Pons (tissue), 1 donor: ENCODE results near the gene AQP11.
"Not testable (repeated sequence)": the region's sequence is repeated elsewhere in the genome, so short reads cannot be mapped to it uniquely, and the experiment has no call there.

Experiments used
- DNase-seq: peaks from one replicate; pipeline ENCODE4 v3.0.0-alpha.2; 2016; ENCODE audit warnings: low spot score

Gene AQP11

DNA sequence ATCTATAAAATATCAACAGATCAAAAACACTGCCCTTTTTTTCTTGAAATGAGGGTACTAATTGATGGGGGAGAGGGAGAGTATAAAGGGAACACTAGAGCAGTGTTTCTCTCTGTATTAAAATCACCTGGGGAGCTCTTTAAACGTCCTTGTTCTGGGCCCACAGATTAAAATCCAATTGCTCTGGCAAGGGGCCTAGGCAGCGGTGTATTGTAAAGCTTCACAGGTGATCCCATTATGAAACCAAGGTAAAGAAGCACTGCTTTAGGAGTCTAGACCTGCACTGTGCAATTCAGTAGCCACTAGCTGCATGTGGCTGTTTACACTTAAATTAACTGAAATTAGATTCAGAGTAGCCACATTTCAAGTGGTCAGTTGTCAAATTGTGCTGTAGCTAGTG is 3.0 kb downstream of the AQP11 start:
- no peak for DNase-seq

DNA sequence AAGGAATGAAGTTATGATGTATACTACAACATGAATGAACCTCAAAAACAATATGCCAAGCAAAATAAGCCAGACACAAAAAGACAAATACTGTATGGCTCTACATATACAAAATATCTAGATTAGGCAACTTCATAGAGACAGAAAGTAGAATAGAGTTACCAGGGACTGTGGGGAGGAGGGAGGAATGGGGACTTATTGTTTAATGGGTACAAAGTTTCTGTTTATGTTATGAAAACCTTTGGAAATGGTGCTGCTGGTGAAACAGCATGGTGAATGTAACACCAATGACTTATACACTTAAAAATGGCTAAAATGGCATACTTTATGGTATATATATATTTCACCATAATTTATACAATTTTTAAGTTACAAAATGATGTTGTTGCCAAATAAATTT is 4.1 kb downstream of the AQP11 start:
- no peak for DNase-seq

DNA sequence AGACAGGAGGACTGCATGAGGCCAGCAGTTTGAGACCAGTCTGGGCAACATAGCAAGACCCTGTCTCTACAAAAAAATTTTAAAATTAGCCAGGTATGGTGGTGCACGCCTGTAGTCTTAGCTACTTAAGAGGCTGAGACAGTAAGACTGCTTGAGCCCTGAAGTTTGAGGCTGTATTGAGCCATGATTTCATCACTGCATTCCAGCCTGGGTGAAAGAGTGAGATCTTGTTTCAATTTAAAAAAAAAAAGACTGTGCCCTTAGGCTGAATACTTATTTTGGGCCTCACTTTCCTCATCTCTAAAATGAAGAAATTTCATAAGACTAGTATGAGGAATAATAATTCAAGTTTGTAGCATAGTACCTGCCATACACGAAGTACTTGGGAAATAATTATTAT is 6.9 kb downstream of the AQP11 start:
- DNase-seq = no peak

DNA sequence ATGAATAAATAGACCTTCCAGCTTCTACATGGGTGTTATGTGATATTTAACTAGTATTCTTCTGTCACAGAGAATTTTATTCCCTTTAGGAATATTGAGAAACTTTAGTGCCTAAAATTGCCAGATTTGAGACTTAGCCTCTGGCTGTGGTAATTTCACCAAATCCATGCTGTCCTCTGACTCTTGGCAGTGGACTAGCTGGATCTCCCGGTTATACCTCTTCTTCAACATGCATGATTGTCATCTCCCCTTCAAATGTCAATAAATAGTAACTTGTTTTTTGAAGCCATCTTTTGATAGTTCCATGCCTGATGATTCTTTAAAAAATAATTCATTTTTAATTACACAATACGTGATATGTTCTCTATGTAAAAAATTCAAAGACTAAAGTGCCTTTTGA is 8.4 kb downstream of the AQP11 start:
- DNase-seq = no peak

DNA sequence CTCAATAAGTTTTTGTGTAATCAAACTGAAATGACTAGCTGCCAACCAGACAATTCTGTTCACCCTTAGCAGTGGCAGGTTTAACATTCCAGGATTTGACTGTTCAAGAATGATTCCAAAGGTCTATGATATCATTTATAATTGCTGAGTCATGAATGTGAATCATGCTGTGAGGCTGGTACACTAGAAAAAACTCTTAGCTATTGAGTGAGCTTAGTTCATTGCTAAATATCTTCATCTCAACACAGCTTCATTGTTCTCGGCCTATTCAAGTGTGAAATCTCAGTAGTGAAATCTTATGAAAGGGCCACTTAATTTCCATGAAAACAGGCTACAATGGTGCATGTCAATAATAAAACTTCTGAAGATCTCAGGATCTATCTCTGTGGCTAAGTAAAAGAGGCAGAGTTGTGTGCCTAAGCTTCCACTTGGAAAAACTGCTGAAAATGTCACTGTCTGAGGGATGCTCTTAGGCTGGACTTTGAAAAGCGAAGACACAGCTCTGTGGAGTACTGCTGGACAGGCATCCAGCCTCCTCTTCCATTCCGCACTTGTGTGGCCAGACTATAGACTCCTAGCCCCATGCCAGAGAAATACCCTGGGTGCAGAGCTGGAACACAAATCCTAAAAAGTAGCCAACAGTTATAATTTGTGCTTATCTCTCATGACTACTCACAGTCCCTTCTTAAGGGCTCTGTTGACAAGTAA is 12.8 kb downstream of the AQP11 start:
- DNase-seq = peak; percentile 68

DNA sequence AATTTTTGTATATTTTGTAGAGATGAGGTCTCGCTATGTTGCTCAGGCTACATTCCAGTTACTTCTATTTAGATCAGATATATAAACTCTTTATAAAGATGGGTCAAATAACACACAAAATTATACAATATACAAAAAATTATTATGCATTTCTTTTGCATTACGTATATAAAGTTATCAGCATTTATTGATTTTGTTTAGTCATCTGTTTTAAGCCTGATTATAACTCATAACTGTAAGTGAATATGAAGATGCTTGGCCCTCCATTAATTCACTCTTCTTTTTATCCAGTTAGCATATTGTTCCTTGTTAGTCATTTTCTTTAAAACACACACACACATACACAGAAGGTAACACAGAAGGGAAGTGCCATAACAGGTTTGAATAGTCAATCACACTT is 14.5 kb downstream of the AQP11 start:
- no peak for DNase-seq

DNA sequence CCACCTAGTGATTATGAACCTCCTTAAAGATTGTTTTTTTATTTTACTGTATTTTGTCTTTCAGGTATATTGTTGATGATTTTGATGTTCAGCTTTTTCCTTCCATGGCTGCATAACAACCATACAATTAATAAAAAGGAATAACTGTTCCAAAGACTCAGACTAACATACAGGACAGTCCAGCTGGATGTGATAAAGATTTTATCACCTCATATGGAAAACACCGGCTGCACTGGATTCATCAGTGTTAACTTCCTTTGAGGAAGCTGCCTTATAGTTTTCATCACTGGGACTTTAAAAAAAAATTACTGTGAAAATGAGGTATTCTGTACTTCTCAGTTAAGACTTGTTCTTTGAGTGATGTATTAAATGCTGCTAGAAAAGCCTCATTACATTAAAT is 19.5 kb downstream of the AQP11 start:
- DNase-seq = no peak

DNA sequence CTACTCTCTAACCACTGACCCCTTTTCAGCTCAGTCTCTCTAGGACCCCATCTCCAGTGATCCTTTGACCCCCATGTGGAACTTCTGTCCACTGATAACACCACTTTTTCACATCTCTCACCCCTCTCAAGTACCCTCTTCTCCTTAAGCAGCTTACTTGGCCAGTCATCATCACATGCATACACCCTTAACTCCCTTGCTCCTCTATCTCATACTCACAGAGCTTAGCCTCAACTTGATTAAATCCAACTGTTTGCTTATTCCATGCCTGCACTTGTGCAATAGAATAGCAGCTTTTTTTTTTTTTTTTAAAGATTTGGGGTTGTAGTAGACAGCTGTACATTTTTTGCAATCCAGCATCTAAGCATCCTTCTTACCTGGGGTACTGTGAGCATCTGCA is 22.2 kb downstream of the AQP11 start:
- no peak for DNase-seq

DNA sequence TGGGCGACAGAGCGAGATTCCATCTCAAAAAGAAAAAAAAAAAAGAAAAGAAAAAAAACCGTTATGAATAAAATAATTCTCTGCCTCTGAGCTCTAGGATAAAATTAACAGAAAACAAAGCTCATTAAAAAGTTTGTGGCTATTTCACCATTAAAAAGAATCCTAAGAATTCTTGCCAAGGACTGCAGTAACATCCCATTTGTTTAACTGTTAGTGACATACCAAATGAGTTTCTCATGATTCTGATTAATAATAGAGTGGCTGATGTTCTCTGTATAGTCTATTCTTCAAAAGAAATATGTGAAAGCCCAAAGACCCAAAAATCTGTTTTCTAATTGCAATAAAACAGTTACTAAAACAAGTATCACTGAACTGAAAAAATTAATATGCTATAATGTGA is 28.1 kb downstream of the AQP11 start:
- DNase-seq = no peak

DNA sequence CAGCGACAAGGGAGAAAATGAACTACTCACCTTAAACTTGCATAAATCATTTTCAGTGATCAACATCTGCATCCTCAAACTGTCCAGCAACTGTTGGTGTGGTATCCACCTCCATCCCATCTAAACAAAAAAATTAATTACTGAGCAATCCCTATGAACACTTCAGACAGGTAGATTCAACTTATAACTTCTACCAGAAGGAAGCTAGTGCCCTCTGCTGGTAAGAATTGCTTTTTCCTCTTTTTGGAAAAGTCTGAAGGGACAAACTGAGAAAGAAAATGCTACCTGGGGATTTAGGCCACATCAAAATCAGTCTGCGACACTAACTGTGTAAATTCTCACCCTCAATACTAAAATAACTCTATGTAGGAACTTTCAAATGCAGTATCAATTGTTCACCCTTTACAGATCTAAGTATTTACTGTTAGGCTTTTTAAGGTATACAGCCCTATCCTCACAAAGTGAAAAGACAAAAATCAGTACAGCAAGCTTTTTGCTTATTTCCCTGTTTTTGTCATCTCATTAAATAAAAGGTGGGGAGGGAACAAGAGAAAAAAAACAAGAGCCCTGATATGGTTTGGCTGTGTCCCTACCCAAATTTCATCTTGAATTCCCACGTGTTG is 29.9 kb downstream of the AQP11 start:
- peak; percentile 66 for DNase-seq

DNA sequence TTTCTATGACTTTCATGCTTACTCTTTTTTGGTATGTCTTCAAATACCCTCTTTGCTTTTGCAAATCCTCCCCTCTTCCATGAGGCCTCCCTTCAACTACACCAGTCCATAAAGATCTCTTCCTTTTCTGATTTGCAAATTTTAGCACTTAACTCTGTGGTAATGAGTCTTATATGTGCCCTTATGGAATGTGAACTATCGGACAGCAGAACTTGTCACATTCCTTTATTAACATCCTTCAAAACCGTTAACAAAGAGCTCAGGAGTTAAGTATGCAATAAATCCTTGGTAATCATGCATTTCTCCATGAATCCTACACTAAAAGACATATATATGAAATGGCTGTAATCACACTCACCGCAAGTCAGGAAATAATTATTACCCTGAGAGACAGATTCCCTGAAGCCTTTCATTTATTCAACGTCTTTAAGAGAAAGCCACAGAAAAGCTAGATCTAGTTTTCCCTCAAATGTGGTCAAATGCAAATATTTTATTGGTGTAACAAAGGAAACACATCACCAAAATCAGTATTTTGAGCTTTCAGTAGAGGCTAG is 40.5 kb downstream of the AQP11 start:
- DNase-seq = no peak

DNA sequence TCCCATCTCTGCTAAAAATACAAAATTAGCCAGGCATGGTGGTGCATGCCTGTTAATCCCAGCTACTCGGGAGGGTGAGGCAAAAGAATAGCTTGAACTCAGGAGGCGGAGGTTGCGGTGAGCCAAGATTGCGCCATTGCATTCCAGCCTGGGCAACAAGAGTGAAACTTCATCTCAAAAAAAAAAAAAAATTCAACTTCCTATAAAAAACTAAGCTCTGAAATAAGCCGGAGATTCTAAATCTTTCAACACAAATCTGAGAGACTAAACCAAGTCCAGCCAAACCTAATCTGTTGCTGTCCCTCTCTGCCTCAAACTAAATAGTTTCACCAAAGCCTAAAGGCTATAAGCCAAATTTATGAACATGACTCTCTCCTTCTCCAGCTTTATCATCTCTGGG is 44.2 kb downstream of the AQP11 start:
- DNase-seq = not testable (repeated sequence)

DNA sequence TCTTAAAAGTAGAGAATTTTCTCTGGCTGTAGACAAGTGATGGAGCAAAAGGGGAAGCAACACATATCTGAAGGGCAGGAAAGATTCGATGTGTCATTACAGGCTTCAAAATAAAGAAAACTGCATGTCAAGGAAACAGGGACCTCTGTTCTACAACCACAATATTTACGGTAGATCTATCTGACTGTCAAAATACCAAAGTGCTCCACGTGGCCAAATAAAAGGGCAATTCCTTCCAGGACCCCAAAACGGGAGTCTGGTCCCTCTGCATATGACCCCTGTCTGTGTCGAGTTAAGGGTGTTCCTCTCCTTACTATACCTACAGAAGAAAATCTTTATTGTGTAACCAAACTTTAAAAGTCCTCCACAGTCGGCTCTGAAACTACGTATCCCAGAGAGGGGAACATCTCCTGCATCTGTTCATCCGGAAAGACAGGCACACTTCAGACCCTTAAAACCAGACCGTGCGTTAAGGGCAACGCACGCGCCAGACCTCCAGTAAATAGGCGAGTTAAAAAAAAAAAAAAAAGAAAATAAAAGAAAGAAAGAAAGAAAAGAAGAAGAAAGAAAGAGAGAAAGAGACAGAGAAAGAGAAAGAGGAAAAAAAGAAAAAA is 47.1 kb downstream of the AQP11 start:
- no peak for DNase-seq

DNA sequence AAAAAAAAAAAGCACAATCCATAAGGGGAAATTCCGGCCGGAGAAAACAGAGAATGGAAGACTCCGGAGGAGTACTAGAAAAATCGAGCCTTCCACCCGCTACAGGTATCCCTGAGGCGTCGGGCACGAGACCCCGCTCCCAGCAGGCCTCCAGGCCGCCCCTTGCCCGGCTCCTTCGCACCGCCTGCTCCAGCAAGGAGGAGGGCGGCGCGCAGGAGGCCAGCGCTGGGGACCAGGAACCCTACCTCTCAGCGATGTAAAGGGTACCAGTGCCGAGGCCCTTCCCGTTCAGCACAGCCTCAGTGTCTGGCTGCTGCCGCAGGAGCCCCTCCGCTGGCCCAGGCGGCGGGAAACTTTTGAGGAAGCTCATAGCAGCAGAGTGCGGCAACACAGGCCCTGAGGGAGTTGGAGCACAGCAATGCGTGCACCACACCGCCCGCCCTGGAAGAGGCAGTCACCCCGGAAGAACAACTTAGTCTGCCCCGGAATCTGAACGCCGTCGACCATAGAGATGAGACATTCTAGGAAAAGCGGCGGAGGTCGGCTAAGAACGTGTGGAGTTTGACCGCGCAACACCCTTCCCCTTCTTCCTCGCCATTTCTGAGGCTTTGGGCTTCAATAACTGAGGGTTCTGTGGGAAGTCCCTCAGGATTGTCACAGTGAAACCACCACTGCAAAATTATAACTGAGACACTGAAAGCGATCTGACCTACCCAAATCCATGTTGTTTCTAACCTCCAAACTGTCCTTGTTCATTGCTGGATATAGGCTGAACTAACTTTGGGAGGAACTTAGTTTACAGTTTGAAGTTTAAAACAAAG is 47.8 kb downstream of the AQP11 start, which contains the start of gene CLNS1A:
TSS of gene CLNS1A (minus strand) at position 450 of the 821 bp plus-strand sequence. CDS start at position 370, 80 bp downstream.
- DNase-seq = peak; percentile 90

DNA sequence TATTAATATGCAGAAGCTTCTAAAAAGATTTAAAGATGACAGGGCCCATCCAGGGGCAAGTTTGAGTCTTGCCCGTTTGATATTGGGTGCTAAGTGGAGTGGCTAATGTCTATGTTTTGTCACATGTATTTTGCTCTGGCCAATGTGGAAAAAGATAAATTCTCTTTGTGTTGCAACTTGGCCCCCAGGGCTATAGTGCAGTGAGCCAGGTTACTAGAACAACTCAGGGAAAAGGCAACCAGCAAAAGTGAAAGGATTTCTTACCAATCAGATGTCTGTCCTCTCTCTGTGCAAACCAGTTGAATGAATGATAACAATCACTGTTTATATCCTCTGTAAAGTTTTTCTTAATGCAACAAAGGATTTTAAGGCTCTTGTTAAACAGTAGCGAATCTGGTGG is 52.5 kb downstream of the AQP11 start:
- no peak for DNase-seq

DNA sequence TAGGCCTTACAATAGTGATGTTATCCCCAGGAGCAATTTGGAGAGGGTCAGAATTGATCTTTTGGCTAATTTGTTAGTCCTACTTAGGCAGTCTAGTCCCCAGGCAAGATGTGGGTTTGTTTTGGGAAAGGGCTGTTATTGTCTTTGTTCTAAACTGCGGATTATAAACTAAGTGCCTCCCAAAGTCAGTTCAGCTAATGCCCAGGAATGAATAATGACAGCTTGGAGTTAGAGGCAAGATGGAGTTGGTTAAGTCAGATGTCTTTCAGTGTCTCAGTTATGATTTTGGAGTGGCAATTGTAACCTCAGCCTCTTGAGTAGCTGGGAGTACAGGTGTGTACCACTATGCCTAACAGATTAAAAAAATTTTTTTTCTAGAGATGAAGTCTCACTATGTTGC is 55.1 kb downstream of the AQP11 start:
- no peak for DNase-seq

DNA sequence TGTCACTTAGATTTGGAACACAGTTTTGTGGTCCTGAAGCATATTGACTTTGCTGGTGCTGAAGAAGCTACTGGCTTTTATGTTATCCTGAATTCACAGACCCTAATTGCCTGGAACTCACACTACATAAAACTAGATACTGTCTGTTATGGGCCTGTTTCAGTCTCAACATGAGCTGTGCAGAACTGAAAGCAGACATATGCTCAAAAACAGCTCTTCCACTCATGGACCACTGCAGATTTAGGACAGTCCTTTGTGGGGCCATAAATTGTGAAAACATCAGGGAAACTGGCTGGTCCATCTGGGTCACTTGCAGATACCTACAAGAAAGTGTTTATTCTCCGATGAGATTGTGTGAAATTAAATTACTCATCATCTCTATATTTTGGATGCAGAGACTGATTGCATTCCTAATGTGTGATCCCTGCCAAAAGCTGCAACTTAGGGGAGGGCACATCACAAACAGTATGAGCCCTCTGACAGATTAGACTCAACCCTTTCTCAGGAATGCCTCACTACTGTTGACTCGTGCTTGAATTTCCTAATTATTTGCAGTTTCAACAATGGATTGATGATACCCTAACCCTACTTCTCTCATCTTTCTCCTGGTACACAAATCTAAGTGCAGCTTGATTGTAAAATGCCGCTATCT is 58.0 kb downstream of the AQP11 start:
- no peak for DNase-seq

DNA sequence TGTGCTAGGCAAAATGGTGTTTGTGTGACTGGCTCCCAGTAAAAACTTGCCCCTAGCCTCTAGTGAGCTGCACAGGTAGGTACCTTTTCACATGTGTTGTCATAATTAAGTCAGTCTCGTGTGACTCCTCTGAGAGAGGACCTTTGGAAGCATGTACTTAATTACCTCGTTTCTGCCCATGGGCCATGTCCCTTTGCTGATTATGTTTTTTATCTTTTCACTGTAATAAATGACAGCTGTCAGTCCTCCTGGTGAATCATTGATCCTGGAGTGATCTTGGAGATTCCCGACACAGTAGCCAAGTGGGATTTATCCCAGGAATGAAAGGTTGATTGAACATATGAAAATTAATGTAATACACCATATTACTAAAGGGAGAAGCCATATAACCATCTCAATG is 60.4 kb downstream of the AQP11 start:
- no peak for DNase-seq

DNA sequence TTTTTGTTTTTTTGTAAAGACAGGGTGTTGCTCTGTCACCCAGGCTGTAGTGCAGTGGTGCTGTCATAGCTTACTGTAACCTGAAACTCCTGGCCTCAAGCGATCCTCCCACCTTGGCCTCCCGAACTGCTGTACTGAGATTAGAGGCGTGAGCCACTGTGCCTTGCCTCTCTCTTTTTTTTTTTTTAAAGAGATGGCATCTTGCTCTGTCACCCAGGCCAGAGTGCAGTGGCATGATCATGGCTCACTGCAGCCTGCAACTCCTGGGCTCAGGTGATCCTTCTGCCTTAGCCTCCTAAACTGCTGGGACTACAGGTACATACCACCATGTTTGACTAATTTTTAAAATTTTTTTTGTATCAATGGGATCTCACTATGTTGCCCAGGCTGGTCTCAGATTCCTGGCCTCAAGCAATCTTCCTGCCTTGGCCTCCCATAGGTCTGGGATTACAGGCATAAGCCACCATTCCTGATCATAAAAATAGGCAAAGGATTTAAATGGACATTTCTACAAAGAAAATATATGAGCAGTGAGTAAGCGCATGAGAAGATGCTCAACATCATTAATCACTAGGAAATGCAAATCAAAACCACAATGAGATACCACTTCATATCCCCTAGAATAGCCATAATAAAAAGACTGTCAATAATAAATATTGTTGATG is 65.1 kb downstream of the AQP11 start:
- DNase-seq = no peak

DNA sequence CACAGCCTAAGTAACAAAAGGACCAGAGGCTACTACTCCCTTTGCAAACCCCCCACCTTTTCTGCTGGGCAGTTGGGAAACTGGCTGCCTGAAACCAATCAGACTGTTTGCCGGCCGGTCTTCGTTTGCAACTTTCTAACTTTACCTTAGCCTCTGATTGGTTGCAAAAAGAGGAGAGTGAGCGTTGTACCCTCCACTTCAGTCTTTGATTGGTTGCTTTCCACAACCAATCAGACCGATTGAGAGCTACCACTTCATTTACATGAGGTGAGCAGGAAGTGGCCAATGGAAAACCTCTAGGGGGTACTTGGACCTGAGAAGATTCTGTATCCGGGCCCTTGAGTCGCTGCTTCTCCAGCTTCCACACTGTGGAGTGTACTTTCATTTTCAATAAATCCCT is 66.6 kb downstream of the AQP11 start:
- no peak for DNase-seq
